HEK293 (cell line): ENCODE data around the gene THPO.

Experiments
- CTCF ChIA-PET: fragments of 350-600 bp; formaldehyde crosslinking; extraction: SDS; loops from one replicate; lab custom pipeline; 2021; ENCODE audit warnings: antibody characterized with exemption; lab: Yijun Ruan, JAX
- POLR2A ChIA-PET: fragments of 300-600 bp; formaldehyde crosslinking; extraction: SDS; loops from one replicate; lab custom pipeline; 2020; ENCODE audit warnings: antibody characterized with exemption, inconsistent platforms; lab: Yijun Ruan, JAX
- H3K27ac ChIP-seq: fragments of 200-500 bp; sonication (Bioruptor generic); 2 replicates; pipeline ENCODE4 v1.5.1; 2014; ENCODE audit warnings: low read depth, low read length, control low read depth, inconsistent platforms; ENCODE audit errors: extremely low read depth
- H3K36me3 ChIP-seq, 2 experiments: fragments of 200-500 bp in 1 of 2; sonication (Bioruptor generic) in 1 of 2; 1 replicate in 1 of 2; 2 replicates in 1 of 2; pipeline ENCODE4 v1.5.1; 2014 to 2017; ENCODE audit warnings: inconsistent platforms in 2 of 2, low read length in 2 of 2; ENCODE audit not compliant: control insufficient read depth in 2 of 2, insufficient read depth in 1 of 2
- H3K4me1 ChIP-seq: fragments of 200-500 bp; sonication (Bioruptor generic); 2 replicates; pipeline ENCODE4 v1.5.1; 2014; ENCODE audit warnings: mild to moderate bottlenecking, low read length, inconsistent platforms; ENCODE audit not compliant: control insufficient read depth, insufficient read depth
- H3K4me3 ChIP-seq: 2 replicates; pipeline ENCODE4 v1.5.1; 2011; ENCODE audit warnings: low read depth, mild to moderate bottlenecking, control low read depth, low read length, moderate library complexity
- H3K9me3 ChIP-seq: fragments of 200-500 bp; sonication (Bioruptor generic); 2 replicates; pipeline ENCODE4 v1.5.1; 2014; ENCODE audit warnings: low read depth, low read length, inconsistent platforms; ENCODE audit not compliant: control insufficient read depth, insufficient read depth
- HOXC10 ChIP-seq: sonication (generic); formaldehyde crosslinking; IDR thresholded peaks from 2 replicates; pipeline ENCODE4 v1.8.1; 2023; ENCODE audit warnings: mild to moderate bottlenecking, missing genetic modification reagents
- KLF1 ChIP-seq: fragments of 450-650 bp; formaldehyde crosslinking; IDR thresholded peaks from 2 replicates; pipeline ENCODE4 v1.5.1; 2016; ENCODE audit warnings: missing biosample characterization, missing genetic modification characterization
- PRDM1 ChIP-seq: fragments of 450-650 bp; formaldehyde crosslinking; IDR thresholded peaks from 2 replicates; pipeline ENCODE4; 2016; ENCODE audit warnings: missing biosample characterization, missing genetic modification characterization
- SCRT2 ChIP-seq: fragments of 450-650 bp; formaldehyde crosslinking; IDR thresholded peaks from 2 replicates; pipeline ENCODE4 v1.5.1; 2016; ENCODE audit warnings: missing biosample characterization, missing genetic modification characterization
- TCF7L2 ChIP-seq: IDR thresholded peaks from 2 replicates; pipeline ENCODE4 v1.6.1; 2011; ENCODE audit warnings: low read depth, mild to moderate bottlenecking, inconsistent platforms, low read length, moderate library complexity, borderline replicate concordance
- WT1 ChIP-seq: fragments of 450-650 bp; formaldehyde crosslinking; IDR thresholded peaks from 2 replicates; pipeline ENCODE4 v1.5.1; 2016; ENCODE audit warnings: missing biosample characterization, missing genetic modification characterization
- ZNF121 ChIP-seq: fragments of 450-650 bp; formaldehyde crosslinking; IDR thresholded peaks from 2 replicates; pipeline ENCODE4 v1.5.1; 2016; ENCODE audit warnings: missing biosample characterization, missing genetic modification characterization
- ZNF157 ChIP-seq: fragments of 450-650 bp; formaldehyde crosslinking; IDR thresholded peaks from 2 replicates; pipeline ENCODE4 v1.5.1; 2016; ENCODE audit warnings: missing biosample characterization, missing genetic modification characterization
- ZNF423 ChIP-seq: fragments of 450-650 bp; formaldehyde crosslinking; IDR thresholded peaks from 2 replicates; pipeline ENCODE4 v1.5.1; 2016; ENCODE audit warnings: missing biosample characterization, missing genetic modification characterization
- ZNF549 ChIP-seq: fragments of 450-650 bp; IDR thresholded peaks from 2 replicates; pipeline ENCODE4 v1.5.1; 2018; ENCODE audit warnings: missing biosample characterization, missing genetic modification characterization, mild to moderate bottlenecking, inconsistent platforms, moderate library complexity
- ZNF560 ChIP-seq: fragments of 450-650 bp; formaldehyde crosslinking; IDR thresholded peaks from 2 replicates; pipeline ENCODE4 v1.5.1; 2017; ENCODE audit warnings: missing biosample characterization, missing genetic modification characterization, borderline replicate concordance
- ZNF623 ChIP-seq: fragments of 450-650 bp; formaldehyde crosslinking; IDR thresholded peaks from 2 replicates; pipeline ENCODE4 v1.5.1; 2016; ENCODE audit warnings: missing biosample characterization, missing genetic modification characterization
- ZNF654 ChIP-seq: fragments of 450-650 bp; formaldehyde crosslinking; IDR thresholded peaks from 2 replicates; pipeline ENCODE4 v1.5.1; 2016; ENCODE audit warnings: low read depth, missing biosample characterization, missing genetic modification characterization
- ZNF660 ChIP-seq: fragments of 450-650 bp; IDR thresholded peaks from 2 replicates; pipeline ENCODE4 v1.5.1; 2018; ENCODE audit warnings: missing biosample characterization, mild to moderate bottlenecking, missing genetic modification characterization
- ZNF76 ChIP-seq: fragments of 450-650 bp; formaldehyde crosslinking; IDR thresholded peaks from 2 replicates; pipeline ENCODE4; 2016; ENCODE audit warnings: low read depth, missing biosample characterization, missing genetic modification characterization, borderline replicate concordance
- ZSCAN23 ChIP-seq: fragments of 450-650 bp; formaldehyde crosslinking; IDR thresholded peaks from 2 replicates; pipeline ENCODE4 v1.5.1; 2016; ENCODE audit warnings: missing biosample characterization, missing genetic modification characterization
- ZSCAN30 ChIP-seq: fragments of 450-650 bp; IDR thresholded peaks from 2 replicates; pipeline ENCODE4 v1.5.1; 2018; ENCODE audit warnings: missing biosample characterization, mild to moderate bottlenecking, missing genetic modification characterization, moderate library complexity
- TF ChIP-seq, protein P1 (sequence below): fragments of 450-650 bp; formaldehyde crosslinking; IDR thresholded peaks from 2 replicates; pipeline ENCODE4 v1.5.1; 2016; ENCODE audit warnings: missing biosample characterization, missing genetic modification characterization
- TF ChIP-seq, protein P2 (sequence below): fragments of 450-650 bp; formaldehyde crosslinking; IDR thresholded peaks from 2 replicates; pipeline ENCODE4 v1.5.1; 2016; ENCODE audit warnings: missing biosample characterization, missing genetic modification characterization
- TF ChIP-seq, protein P3 (sequence below): fragments of 450-650 bp; formaldehyde crosslinking; IDR thresholded peaks from 2 replicates; pipeline ENCODE4 v1.5.1; 2017; ENCODE audit warnings: missing biosample characterization, missing genetic modification characterization
- TF ChIP-seq, protein P4 (sequence below): fragments of 450-650 bp; formaldehyde crosslinking; IDR thresholded peaks from 2 replicates; pipeline ENCODE4 v1.5.1; 2016; ENCODE audit warnings: missing biosample characterization, missing genetic modification characterization
- TF ChIP-seq, protein P5 (sequence below): fragments of 450-650 bp; formaldehyde crosslinking; IDR thresholded peaks from 2 replicates; pipeline ENCODE4 v1.5.1; 2016; ENCODE audit warnings: missing biosample characterization, missing genetic modification characterization
- TF ChIP-seq, protein P6 (sequence below): fragments of 450-650 bp; formaldehyde crosslinking; IDR thresholded peaks from 2 replicates; pipeline ENCODE4 v1.5.1; 2016; ENCODE audit warnings: missing biosample characterization, missing genetic modification characterization
- TF ChIP-seq, protein P7 (sequence below): fragments of 450-650 bp; formaldehyde crosslinking; IDR thresholded peaks from 2 replicates; pipeline ENCODE4 v1.5.1; 2016; ENCODE audit warnings: missing biosample characterization, missing genetic modification characterization

The THPO gene

DNA sequence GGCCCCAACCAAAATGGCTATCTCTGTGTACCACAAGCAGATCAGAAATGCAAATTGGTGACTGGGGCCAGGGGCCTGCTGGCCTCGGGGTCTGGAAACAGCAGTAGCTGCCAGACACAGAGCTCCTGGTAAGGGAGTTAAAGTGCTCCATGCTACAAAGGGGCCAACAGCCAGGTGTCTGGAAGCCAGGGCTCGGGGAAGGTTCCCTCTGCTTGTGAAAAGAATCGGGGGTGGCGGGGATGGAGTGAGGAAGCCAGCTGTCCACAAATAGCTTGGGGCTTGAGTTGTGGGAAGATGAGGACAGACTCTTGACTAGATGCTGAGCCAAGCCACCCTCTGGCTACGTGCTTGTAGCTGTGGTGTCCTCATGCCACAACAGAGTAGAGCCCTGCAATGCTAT, 41.2 kb upstream of the THPO start (continued):
- TF ChIP-seq, protein P1, sequence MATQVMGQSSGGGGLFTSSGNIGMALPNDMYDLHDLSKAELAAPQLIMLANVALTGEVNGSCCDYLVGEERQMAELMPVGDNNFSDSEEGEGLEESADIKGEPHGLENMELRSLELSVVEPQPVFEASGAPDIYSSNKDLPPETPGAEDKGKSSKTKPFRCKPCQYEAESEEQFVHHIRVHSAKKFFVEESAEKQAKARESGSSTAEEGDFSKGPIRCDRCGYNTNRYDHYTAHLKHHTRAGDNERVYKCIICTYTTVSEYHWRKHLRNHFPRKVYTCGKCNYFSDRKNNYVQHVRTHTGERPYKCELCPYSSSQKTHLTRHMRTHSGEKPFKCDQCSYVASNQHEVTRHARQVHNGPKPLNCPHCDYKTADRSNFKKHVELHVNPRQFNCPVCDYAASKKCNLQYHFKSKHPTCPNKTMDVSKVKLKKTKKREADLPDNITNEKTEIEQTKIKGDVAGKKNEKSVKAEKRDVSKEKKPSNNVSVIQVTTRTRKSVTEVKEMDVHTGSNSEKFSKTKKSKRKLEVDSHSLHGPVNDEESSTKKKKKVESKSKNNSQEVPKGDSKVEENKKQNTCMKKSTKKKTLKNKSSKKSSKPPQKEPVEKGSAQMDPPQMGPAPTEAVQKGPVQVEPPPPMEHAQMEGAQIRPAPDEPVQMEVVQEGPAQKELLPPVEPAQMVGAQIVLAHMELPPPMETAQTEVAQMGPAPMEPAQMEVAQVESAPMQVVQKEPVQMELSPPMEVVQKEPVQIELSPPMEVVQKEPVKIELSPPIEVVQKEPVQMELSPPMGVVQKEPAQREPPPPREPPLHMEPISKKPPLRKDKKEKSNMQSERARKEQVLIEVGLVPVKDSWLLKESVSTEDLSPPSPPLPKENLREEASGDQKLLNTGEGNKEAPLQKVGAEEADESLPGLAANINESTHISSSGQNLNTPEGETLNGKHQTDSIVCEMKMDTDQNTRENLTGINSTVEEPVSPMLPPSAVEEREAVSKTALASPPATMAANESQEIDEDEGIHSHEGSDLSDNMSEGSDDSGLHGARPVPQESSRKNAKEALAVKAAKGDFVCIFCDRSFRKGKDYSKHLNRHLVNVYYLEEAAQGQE (tag by site-specific recombination), result no peak

DNA sequence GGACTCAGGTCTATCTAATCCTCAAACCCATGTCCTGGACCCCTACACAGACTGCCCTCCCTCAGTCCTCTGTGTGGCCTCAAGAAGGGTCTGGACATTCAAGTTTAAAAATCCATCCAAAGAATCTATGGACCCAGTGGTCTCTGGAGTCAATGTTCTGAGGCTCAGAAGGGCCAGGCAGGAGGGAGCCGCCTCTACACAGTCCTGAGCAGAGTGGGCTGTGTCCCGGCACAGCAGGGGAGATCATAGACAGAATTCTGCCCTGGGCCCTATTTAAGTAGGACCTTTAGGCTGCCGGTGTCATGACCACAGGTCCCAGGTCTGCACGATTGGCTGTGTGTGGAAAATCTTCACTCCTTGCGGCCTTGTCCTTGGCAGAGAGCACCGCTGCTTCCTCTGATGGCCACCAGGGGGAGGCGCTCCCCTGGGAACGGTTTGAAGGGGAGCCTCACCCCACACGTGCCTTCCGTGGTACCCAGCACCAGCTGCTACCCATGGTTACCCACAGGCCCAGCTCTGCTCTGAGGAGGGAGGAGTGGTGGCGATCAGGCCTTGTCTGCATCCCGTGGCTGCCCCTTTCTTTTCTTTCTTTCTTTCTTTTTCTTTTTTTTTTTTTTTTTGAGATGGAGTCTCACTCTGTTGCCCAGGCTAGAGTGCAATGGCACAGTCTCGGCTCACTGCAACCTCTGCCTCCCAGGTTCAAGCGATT, 39.8 kb upstream of the THPO start:
- H3K4me1 ChIP-seq, result no peaks in the 10 kb centered on the region
- no peaks in the 10 kb centered on the region for H3K9me3 ChIP-seq
- CTCF ChIA-PET, result interaction anchor here (0.6 to 1.7 kb wide), 10 partner anchors 10 to 128 kb away, joined by 3 to 9 read pairs (median 4); no protein-coding TSS in a partner anchor
- POLR2A ChIA-PET, result interaction anchor here (1.0 kb wide), 1 partner anchor 96 kb away, joined by 4 read pairs; no protein-coding TSS in a partner anchor
- H3K4me3 ChIP-seq, result no peak overlapping the region
- H3K36me3 ChIP-seq, result no peaks in the 10 kb centered on the region
- H3K27ac ChIP-seq, result no peak overlapping the region
- TF ChIP-seq ZNF121 (tag by site-specific recombination) (peak; percentile 88), ZNF423 (peak; percentile 78), TCF7L2 (no peak), SCRT2 (tag by site-specific recombination) (no peak), ZNF623 (no peak), HOXC10 (CRISPR knock-in tag) (no peak), ZNF654 (peak; percentile 60), ZNF560 (tag by site-specific recombination) (no peak), ZSCAN30 (tag by site-specific recombination) (peak; percentile 57; the same call in 1 of the 2 replicates), ZNF76 (tag by site-specific recombination) (peak; percentile 55; the same call in 1 of the 2 replicates), WT1 (tag by site-specific recombination) (no peak), PRDM1 (tag by site-specific recombination) (no peak), ZNF660 (tag by site-specific recombination) (0 out of 2 replicates have a peak, but pooled peaks have one; percentile 17), KLF1 (tag by site-specific recombination) (peak; percentile 21; the same call in 1 of the 2 replicates), ZNF549 (tag by site-specific recombination) (no peak), ZSCAN23 (tag by site-specific recombination) (no peak), ZNF157 (tag by site-specific recombination) (no peak)
- TF ChIP-seq, protein P2, sequence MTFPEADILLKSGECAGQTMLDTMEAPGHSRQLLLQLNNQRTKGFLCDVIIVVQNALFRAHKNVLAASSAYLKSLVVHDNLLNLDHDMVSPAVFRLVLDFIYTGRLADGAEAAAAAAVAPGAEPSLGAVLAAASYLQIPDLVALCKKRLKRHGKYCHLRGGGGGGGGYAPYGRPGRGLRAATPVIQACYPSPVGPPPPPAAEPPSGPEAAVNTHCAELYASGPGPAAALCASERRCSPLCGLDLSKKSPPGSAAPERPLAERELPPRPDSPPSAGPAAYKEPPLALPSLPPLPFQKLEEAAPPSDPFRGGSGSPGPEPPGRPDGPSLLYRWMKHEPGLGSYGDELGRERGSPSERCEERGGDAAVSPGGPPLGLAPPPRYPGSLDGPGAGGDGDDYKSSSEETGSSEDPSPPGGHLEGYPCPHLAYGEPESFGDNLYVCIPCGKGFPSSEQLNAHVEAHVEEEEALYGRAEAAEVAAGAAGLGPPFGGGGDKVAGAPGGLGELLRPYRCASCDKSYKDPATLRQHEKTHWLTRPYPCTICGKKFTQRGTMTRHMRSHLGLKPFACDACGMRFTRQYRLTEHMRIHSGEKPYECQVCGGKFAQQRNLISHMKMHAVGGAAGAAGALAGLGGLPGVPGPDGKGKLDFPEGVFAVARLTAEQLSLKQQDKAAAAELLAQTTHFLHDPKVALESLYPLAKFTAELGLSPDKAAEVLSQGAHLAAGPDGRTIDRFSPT (tag by site-specific recombination), result peak; percentile 92
- TF ChIP-seq, protein P3, sequence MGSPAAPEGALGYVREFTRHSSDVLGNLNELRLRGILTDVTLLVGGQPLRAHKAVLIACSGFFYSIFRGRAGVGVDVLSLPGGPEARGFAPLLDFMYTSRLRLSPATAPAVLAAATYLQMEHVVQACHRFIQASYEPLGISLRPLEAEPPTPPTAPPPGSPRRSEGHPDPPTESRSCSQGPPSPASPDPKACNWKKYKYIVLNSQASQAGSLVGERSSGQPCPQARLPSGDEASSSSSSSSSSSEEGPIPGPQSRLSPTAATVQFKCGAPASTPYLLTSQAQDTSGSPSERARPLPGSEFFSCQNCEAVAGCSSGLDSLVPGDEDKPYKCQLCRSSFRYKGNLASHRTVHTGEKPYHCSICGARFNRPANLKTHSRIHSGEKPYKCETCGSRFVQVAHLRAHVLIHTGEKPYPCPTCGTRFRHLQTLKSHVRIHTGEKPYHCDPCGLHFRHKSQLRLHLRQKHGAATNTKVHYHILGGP (tag by site-specific recombination), result no peak
- TF ChIP-seq, protein P4, sequence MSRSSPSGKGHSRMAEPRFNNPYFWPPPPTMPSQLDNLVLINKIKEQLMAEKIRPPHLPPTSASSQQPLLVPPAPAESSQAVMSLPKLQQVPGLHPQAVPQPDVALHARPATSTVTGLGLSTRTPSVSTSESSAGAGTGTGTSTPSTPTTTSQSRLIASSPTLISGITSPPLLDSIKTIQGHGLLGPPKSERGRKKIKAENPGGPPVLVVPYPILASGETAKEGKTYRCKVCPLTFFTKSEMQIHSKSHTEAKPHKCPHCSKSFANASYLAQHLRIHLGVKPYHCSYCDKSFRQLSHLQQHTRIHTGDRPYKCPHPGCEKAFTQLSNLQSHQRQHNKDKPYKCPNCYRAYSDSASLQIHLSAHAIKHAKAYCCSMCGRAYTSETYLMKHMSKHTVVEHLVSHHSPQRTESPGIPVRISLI, result peak; percentile 78; the same call in 1 of the 2 replicates
- TF ChIP-seq, protein P5, sequence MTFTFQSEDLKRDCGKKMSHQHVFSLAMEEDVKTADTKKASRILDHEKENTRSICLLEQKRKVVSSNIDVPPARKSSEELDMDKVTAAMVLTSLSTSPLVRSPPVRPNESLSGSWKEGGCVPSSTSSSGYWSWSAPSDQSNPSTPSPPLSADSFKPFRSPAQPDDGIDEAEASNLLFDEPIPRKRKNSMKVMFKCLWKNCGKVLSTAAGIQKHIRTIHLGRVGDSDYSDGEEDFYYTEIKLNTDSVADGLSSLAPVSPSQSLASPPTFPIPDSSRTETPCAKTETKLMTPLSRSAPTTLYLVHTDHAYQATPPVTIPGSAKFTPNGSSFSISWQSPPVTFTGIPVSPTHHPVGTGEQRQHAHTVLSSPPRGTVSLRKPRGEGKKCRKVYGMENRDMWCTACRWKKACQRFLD (tag by site-specific recombination), result no peak
- TF ChIP-seq, protein P6, sequence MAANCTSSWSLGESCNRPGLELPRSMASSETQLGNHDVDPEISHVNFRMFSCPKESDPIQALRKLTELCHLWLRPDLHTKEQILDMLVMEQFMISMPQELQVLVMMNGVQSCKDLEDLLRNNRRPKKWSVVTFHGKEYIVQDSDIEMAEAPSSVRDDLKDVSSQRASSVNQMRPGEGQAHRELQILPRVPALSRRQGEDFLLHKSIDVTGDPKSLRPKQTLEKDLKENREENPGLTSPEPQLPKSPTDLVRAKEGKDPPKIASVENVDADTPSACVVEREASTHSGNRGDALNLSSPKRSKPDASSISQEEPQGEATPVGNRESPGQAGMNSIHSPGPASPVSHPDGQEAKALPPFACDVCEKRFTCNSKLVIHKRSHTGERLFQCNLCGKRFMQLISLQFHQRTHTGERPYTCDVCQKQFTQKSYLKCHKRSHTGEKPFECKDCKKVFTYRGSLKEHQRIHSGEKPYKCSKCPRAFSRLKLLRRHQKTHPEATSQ (tag by site-specific recombination), result no peak
- TF ChIP-seq, protein P7, sequence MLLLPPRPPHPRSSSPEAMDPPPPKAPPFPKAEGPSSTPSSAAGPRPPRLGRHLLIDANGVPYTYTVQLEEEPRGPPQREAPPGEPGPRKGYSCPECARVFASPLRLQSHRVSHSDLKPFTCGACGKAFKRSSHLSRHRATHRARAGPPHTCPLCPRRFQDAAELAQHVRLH (tag by site-specific recombination), result peak; percentile 76; the same call in 1 of the 2 replicates
